Vagina (tissue), 2 donors: Measurements from ENCODE around the gene TMPRSS4. TPM values are rescaled to one million over a fixed set of nuclear protein-coding genes. Genes with fewer than 3 reads are reported as not detected.

Experiments used
- DNase-seq, 2 donors: peaks; one replicate each; pipeline ENCODE4 v3.0.0-alpha.2; 2017; ENCODE audit errors: extremely low spot score in 2 of 2
- H3K27ac ChIP-seq: fragments of 200-600 bp; sonication (generic); one replicate; pipeline ENCODE4 v1.5.1; 2019
- H3K27me3 ChIP-seq: fragments of 200-600 bp; sonication (generic); one replicate; pipeline ENCODE4 v1.5.1; 2019
- H3K36me3 ChIP-seq, 2 donors: fragments of 200-600 bp; sonication (generic); one replicate each; pipeline ENCODE4 v1.5.1; 2017 to 2019
- H3K4me1 ChIP-seq: fragments of 200-600 bp; sonication (generic); one replicate; pipeline ENCODE4 v1.5.1; 2019
- H3K4me3 ChIP-seq, 2 donors: fragments of 200-600 bp; sonication (generic); 1 replicate in 1 of 2; 2 replicates in 1 of 2; pipeline ENCODE4 v1.5.1; 2016 to 2019
- H3K9me3 ChIP-seq: fragments of 200-600 bp; sonication (generic); one replicate; pipeline ENCODE4 v1.5.1; 2019
- CTCF ChIP-seq, 3 experiments: fragments of 450-650 bp in 2 of 3; fragments of 200-600 bp in 1 of 3; sonication (generic) in 1 of 3; IDR thresholded peaks; one replicate each; pipeline ENCODE4 v1.5.1; 2017 to 2019; ENCODE audit warnings: antibody characterized with exemption in 3 of 3, mild to moderate bottlenecking in 2 of 3, moderate library complexity in 2 of 3
- POLR2A ChIP-seq, 2 donors: fragments of 450-650 bp; IDR thresholded peaks; one replicate each; pipeline ENCODE4 v1.6.1; 2017; ENCODE audit warnings: antibody characterized with exemption in 2 of 2, mild to moderate bottlenecking in 2 of 2, moderate library complexity in 2 of 2
- POLR2AphosphoS5 ChIP-seq, 2 donors: sonication (generic); formaldehyde crosslinking; IDR thresholded peaks; one replicate each; pipeline ENCODE4 v1.9.0; 2017; ENCODE audit warnings: antibody characterized with exemption in 2 of 2, mild to moderate bottlenecking in 2 of 2, low read depth in 1 of 2; ENCODE audit not compliant: insufficient read depth in 1 of 2
- intact Hi-C: fragments of 100-400 bp; cut with DNase I; formaldehyde crosslinking; loops from one replicate; pipeline ENCODE4 v1.15.1; 2023
- total RNA-seq: library from RNA; depleted of rRNA; stranded (reverse); fragments of >200 nt; gene quantifications from one replicate; pipeline ENCODE4 v1.2.3, GENCODE V29; 2016

TMPRSS4 gene
- total RNA-seq, 1 donor from 2014 or later, result 20.9 TPM

GRCh38 chr11:118124929-118125535 is 48.2 kb downstream of the TMPRSS4 start:
- Histone ChIP-seq H3K4me1 (no peaks in the 10 kb centered on the region), H3K9me3 (no peaks in the 10 kb centered on the region), H3K36me3 (no peaks in the 10 kb centered on the region), H3K4me3 (no peak overlapping the region), H3K27ac (no peak overlapping the region), H3K27me3 (no peaks in the 10 kb centered on the region)
- intact Hi-C loops, result no loop called here
- no peak for TF ChIP-seq POLR2AphosphoS5 (IDR thresholded peaks at IDR 0.05; ENCODE audit: insufficient read depth in 1 of 2, low read depth in 1 of 2)
- TF ChIP-seq CTCF (IDR thresholded peaks at IDR 0.05), result no peak
- no peak for TF ChIP-seq POLR2A (IDR thresholded peaks at IDR 0.05)
- no peak for DNase-seq

GRCh38 chr11:118126082-118126838 is 49.4 kb downstream of the TMPRSS4 start:
- DNase-seq, result no peak
- Histone ChIP-seq H3K4me1 (no peaks in the 10 kb centered on the region), H3K4me3 (no peak overlapping the region), H3K36me3 (no peaks in the 10 kb centered on the region), H3K9me3 (no peaks in the 10 kb centered on the region), H3K27ac (no peak overlapping the region), H3K27me3 (no peaks in the 10 kb centered on the region)
- intact Hi-C loops, result no loop called here
- TF ChIP-seq POLR2A (IDR thresholded peaks at IDR 0.05) (no peak), POLR2AphosphoS5 (IDR thresholded peaks at IDR 0.05; ENCODE audit: insufficient read depth in 1 of 2, low read depth in 1 of 2) (no peak), CTCF (IDR thresholded peaks at IDR 0.05) (no peak)

GRCh38 chr11:118128310-118128709 is 51.4 kb downstream of the TMPRSS4 start:
- no peaks in the 10 kb centered on the region for H3K4me1 ChIP-seq
- no peaks in the 10 kb centered on the region for H3K9me3 ChIP-seq
- no peak for DNase-seq
- no peaks in the 10 kb centered on the region for H3K36me3 ChIP-seq
- no peak overlapping the region for H3K27ac ChIP-seq
- intact Hi-C loops, result no loop called here
- TF ChIP-seq POLR2AphosphoS5 (IDR thresholded peaks at IDR 0.05; ENCODE audit: insufficient read depth in 1 of 2, low read depth in 1 of 2) (no peak), POLR2A (IDR thresholded peaks at IDR 0.05) (no peak), CTCF (IDR thresholded peaks at IDR 0.05) (no peak)
- no peak overlapping the region for H3K4me3 ChIP-seq
- H3K27me3 ChIP-seq, result no peaks in the 10 kb centered on the region

- intact Hi-C loops, result no loop called here
- no peak for TF ChIP-seq POLR2AphosphoS5 (IDR thresholded peaks at IDR 0.05; ENCODE audit: insufficient read depth in 1 of 2, low read depth in 1 of 2)
- Histone ChIP-seq H3K27me3 (no peaks in the 10 kb centered on the region), H3K9me3 (no peaks in the 10 kb centered on the region), H3K4me1 (no peaks in the 10 kb centered on the region), H3K4me3 (no peak overlapping the region), H3K36me3 (no peaks in the 10 kb centered on the region), H3K27ac (no peak overlapping the region)
- DNase-seq, result no peak
These were observed 52.0 kb downstream of the TMPRSS4 start for GRCh38 chr11:118128721-118129470.

GRCh38 chr11:118129471-118130172 is 52.7 kb downstream of the TMPRSS4 start:
- H3K27ac ChIP-seq, result no peak overlapping the region
- TF ChIP-seq POLR2AphosphoS5 (IDR thresholded peaks at IDR 0.05; ENCODE audit: insufficient read depth in 1 of 2, low read depth in 1 of 2) (no peak), CTCF (IDR thresholded peaks at IDR 0.05) (no peak), POLR2A (IDR thresholded peaks at IDR 0.05) (no peak)
- intact Hi-C loops, result no loop called here
- H3K4me3 ChIP-seq, result no peak overlapping the region
- no peaks in the 10 kb centered on the region for H3K27me3 ChIP-seq
- no peaks in the 10 kb centered on the region for H3K9me3 ChIP-seq
- no peaks in the 10 kb centered on the region for H3K36me3 ChIP-seq
- no peaks in the 10 kb centered on the region for H3K4me1 ChIP-seq
- DNase-seq, result no peak
